GM20000 (cell line): Measurements from ENCODE around the gene GRIP1.

Source experiments
- DNase-seq: peaks from one replicate; pipeline ENCODE4 v3.0.0; 2012; ENCODE audit warnings: low spot score
- CTCF ChIP-seq: IDR thresholded peaks from 2 replicates; pipeline ENCODE4 v1.5.1; 2012; ENCODE audit warnings: mild to moderate bottlenecking, control low read depth; ENCODE audit errors: extremely low read depth, missing control alignments

The GRIP1 gene

GRCh38 chr12:66647034-66647691 lies 31.7 kb downstream of the GRIP1 start:
- DNase-seq = no peak
- no peak for TF ChIP-seq CTCF

- no peak for TF ChIP-seq CTCF
These were observed 34.7 kb downstream of the GRIP1 start for GRCh38 chr12:66644151-66644550.

GRCh38 chr12:66640691-66641460 lies 38.0 kb downstream of the GRIP1 start:
- no peak for TF ChIP-seq CTCF
- no peak for DNase-seq

More at GRCh38 chr12:66644151-66644550, 34.7 kb downstream of the GRIP1 start:
- no peak for DNase-seq

GRCh38 chr12:66638666-66639065 lies 40.2 kb downstream of the GRIP1 start:
- no peak for TF ChIP-seq CTCF
- DNase-seq = no peak

GRCh38 chr12:66637699-66638301 lies 41.1 kb downstream of the GRIP1 start:
- TF ChIP-seq CTCF = no peak

GRCh38 chr12:66636771-66637170 lies 42.1 kb downstream of the GRIP1 start:
- no peak for DNase-seq
- no peak for TF ChIP-seq CTCF

More at GRCh38 chr12:66637699-66638301, 41.1 kb downstream of the GRIP1 start:
- DNase-seq = peak; percentile 13

- no peak for TF ChIP-seq CTCF
- DNase-seq = no peak
These were observed 45.2 kb downstream of the GRIP1 start for GRCh38 chr12:66633676-66634075.
